Keratinocyte (primary cell): ENCODE results near the gene KRTAP3-1. TPM values are rescaled to one million over a fixed set of nuclear protein-coding genes. Genes with fewer than 3 reads are reported as not detected.
"Not testable (repeated sequence)": the region's sequence is repeated elsewhere in the genome, so short reads cannot be mapped to it uniquely, and the experiment has no call there.

Source experiments
- DNase-seq: peaks from one replicate; pipeline ENCODE4 v3.0.0-alpha.2; 2011; ENCODE audit warnings: low read depth, missing footprints, low spot score
- FAIRE-seq: peaks from 2 replicates; lab custom pipeline; 2011; peaks lifted over from hg19 to GRCh38; lab: Jason Lieb, UNC
- H2AFZ ChIP-seq: 2 replicates; pipeline ENCODE4 v1.6.0; 2012; ENCODE audit warnings: low read length, control low read depth, inconsistent platforms; ENCODE audit not compliant: control insufficient read depth
- H3K27ac ChIP-seq: 2 replicates; pipeline ENCODE4 v1.5.1; 2011; ENCODE audit warnings: low read length; ENCODE audit not compliant: control insufficient read depth, insufficient read depth
- H3K27me3 ChIP-seq: 3 replicates; pipeline ENCODE4 v1.6.0; 2011; ENCODE audit warnings: low read length; ENCODE audit not compliant: control insufficient read depth, insufficient read depth; ENCODE audit errors: extremely low read depth
- H3K36me3 ChIP-seq, 2 experiments: 2 replicates in 1 of 2; 3 replicates in 1 of 2; pipeline ENCODE4 v1.5.1; 2011; ENCODE audit warnings: low read length in 2 of 2, mild to moderate bottlenecking in 1 of 2; ENCODE audit not compliant: control insufficient read depth in 2 of 2, insufficient read depth in 2 of 2; ENCODE audit errors: extremely low read depth in 1 of 2
- H3K4me1 ChIP-seq: 3 replicates; pipeline ENCODE4 v1.5.1; 2011; ENCODE audit warnings: low read length; ENCODE audit not compliant: control insufficient read depth, insufficient read depth; ENCODE audit errors: extremely low read depth
- H3K4me2 ChIP-seq: 3 replicates; pipeline ENCODE4 v1.6.0; 2011; ENCODE audit warnings: low read depth, low read length; ENCODE audit not compliant: control insufficient read depth, insufficient read depth; ENCODE audit errors: extremely low read depth
- H3K4me3 ChIP-seq, 3 experiments: fragments of 200-600 bp in 1 of 3; sonication (generic) in 1 of 3; 2 replicates in 2 of 3; 3 replicates in 1 of 3; pipeline ENCODE4 v1.5.1; 2011 to 2016; ENCODE audit warnings: low read length in 3 of 3, mild to moderate bottlenecking in 3 of 3, control low read depth in 2 of 3, inconsistent platforms in 1 of 3, low read depth in 1 of 3, mixed read lengths in 1 of 3, mixed run types in 1 of 3, moderate library complexity in 1 of 3; ENCODE audit not compliant: control insufficient read depth in 2 of 3, insufficient read depth in 2 of 3; ENCODE audit errors: extremely low read depth in 1 of 3
- H3K79me2 ChIP-seq: 2 replicates; pipeline ENCODE4 v1.6.0; 2012; ENCODE audit warnings: low read length; ENCODE audit not compliant: control insufficient read depth, insufficient read depth
- H3K9ac ChIP-seq: 3 replicates; pipeline ENCODE4 v1.6.0; 2011; ENCODE audit warnings: low read length; ENCODE audit not compliant: control insufficient read depth, insufficient read depth; ENCODE audit errors: extremely low read depth
- H3K9me1 ChIP-seq: 3 replicates; pipeline ENCODE4 v1.6.0; 2011; ENCODE audit warnings: low read length; ENCODE audit not compliant: control insufficient read depth, insufficient read depth; ENCODE audit errors: extremely low read depth
- H3K9me3 ChIP-seq: 2 replicates; pipeline ENCODE4 v1.5.1; 2012; ENCODE audit warnings: low read depth, low read length; ENCODE audit not compliant: control insufficient read depth
- H4K20me1 ChIP-seq: 3 replicates; pipeline ENCODE4 v1.6.0; 2011; ENCODE audit warnings: low read length; ENCODE audit not compliant: control insufficient read depth, insufficient read depth; ENCODE audit errors: extremely low read depth
- CTCF ChIP-seq, 3 experiments: IDR thresholded peaks in 1 of 3; conservative IDR thresholded peaks in 1 of 3; optimal IDR thresholded peaks in 1 of 3; 2 replicates in 2 of 3; 3 replicates in 1 of 3; pipeline versions ENCODE3 to v1.5.1; 2011; ENCODE audit warnings: low read length in 3 of 3, mild to moderate bottlenecking in 3 of 3, moderate library complexity in 2 of 3, control low read depth in 1 of 3, inconsistent platforms in 1 of 3; ENCODE audit not compliant: insufficient read depth in 2 of 3; ENCODE audit errors: extremely low read depth in 1 of 3
- EZH2 ChIP-seq: IDR thresholded peaks from one replicate; pipeline ENCODE4 v1.6.1; 2012; ENCODE audit warnings: inconsistent platforms, mild to moderate bottlenecking, low read length, moderate library complexity
- dilution Hi-C: fragments of 300-500 bp; cut with MboI; formaldehyde crosslinking; loops from one replicate; pipeline ENCODE4 v1.7.0; 2020; ENCODE audit warnings: low sequenced_read_pairs; ENCODE audit not compliant: extremely low pct_ligation_motif_present
- polyA minus RNA-seq, 3 experiments: library from RNA; depleted of rRNA, polyadenylated mRNA; stranded (reverse); fragments of >200 nt; gene quantifications; 1 replicate in 1 of 3; 2 replicates in 1 of 3; 3 replicates in 1 of 3; pipeline ENCODE4 v1.2.3, GENCODE V29; 2011
- polyA plus RNA-seq, 5 experiments: library from polyadenylated mRNA; depleted of rRNA in 3 of 5; stranded (reverse) in 3 of 5; stranded (forward) in 1 of 5; unstranded in 1 of 5; fragments of >200 nt; gene quantifications; 1 replicate in 1 of 5; 2 replicates in 3 of 5; 3 replicates in 1 of 5; pipeline versions ENCODE4 v1.2.1 to v1.2.3, GENCODE V29; 2011 to 2012; ENCODE audit warnings: missing spikeins in 2 of 5, low read depth in 1 of 5, low replicate concordance in 1 of 5

KRTAP3-1 gene
- not detected in 3 replicates for polyA plus RNA-seq
- polyA plus RNA-seq (2011; ENCODE audit: low read depth): not detected
- not detected in 2 replicates for polyA plus RNA-seq (2011; cell fraction: cytosol; rRNA removed)
- polyA plus RNA-seq (2011; cell fraction: nucleus; rRNA removed): not detected in 2 replicates
- not detected in 2 replicates for polyA plus RNA-seq (2012; ENCODE audit: low replicate concordance)
- polyA minus RNA-seq: not detected in 3 replicates
- not detected for polyA minus RNA-seq (2011; cell fraction: cytosol; rRNA and poly(A)+ RNA removed)
- not detected in 2 replicates for polyA minus RNA-seq (2011; cell fraction: nucleus; rRNA and poly(A)+ RNA removed)

DNA sequence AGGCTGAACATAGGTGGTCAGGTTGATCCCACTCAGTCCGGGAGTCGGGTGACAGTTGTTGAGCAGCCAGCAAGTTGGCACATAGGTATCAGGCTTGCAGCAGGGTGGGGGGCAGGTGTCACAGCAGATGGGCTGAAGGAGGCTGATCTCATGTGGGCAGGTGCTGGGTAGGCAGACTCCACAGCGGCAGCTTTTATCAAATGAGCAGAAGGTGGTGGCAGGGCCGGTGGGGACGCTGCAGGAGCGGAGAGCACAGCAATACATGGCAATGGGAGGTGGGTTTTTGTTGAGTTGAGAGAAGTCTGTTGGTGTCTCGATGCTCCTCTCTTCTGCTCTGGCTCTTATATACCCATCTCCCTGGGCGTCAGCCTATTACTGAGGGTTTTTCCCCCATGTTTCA lies at the start of gene KRTAP3-1:
TSS of gene KRTAP3-1 (minus strand) at position 318 of the 400 bp plus-strand sequence. CDS start at position 264, 54 bp downstream.
- H3K27me3 ChIP-seq: no peaks in the 10 kb centered on the region
- no peaks in the 10 kb centered on the region for H4K20me1 ChIP-seq
- H3K27ac ChIP-seq: no peak within 1 kb of the TSS
- dilution Hi-C loops: no loop called here
- H3K4me3 ChIP-seq: no peak within 1 kb of the TSS
- no peak within 1 kb of the TSS for H2AFZ ChIP-seq
- H3K9ac ChIP-seq: no peak within 1 kb of the TSS
- no peak for DNase-seq
- H3K4me2 ChIP-seq: no peak within 1 kb of the TSS
- TF ChIP-seq EZH2 (no peak), CTCF (optimal IDR thresholded peaks at IDR 0.05 in 1 of 3, IDR thresholded peaks at IDR 0.05 in 1 of 3, conservative IDR thresholded peaks at IDR 0.05 in 1 of 3; ENCODE audit: extremely low read depth in 1 of 3, insufficient read depth in 2 of 3, low read length in 3 of 3) (no peak)
- no peaks in the 10 kb centered on the region for H3K9me3 ChIP-seq
- no peaks in the 10 kb centered on the region for H3K79me2 ChIP-seq
- H3K4me1 ChIP-seq: no peaks in the 10 kb centered on the region
- no peaks in the 10 kb centered on the region for H3K9me1 ChIP-seq
- H3K36me3 ChIP-seq: no peaks in the 10 kb centered on the region
- FAIRE-seq: no peak

DNA sequence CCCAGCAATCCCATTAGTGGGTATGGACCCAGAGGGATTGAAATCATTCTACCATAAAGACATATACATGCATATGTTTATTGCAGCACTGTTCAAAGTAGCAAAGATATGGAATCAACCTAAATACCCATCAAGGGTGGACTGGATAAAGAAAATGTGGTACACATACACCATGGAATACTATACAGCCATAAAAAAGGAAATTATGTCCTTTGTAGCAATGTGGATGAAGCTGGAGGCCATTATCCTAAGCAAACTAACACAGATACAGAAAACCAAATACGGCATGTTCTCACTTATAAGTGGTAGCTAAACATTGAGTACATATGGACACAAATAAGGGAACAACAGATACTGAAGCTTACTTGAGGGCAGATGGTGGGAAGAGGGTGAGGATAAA lies 48.6 kb upstream of the KRTAP3-1 start:
- Histone ChIP-seq H3K4me2 (no peak overlapping the region), H4K20me1 (no peaks in the 10 kb centered on the region), H3K4me3 (no peak overlapping the region), H3K9me1 (no peaks in the 10 kb centered on the region), H3K9ac (no peak overlapping the region), H3K79me2 (no peaks in the 10 kb centered on the region), H3K4me1 (peaks cover 31% of the 10 kb centered on the region), H3K27me3 (no peaks in the 10 kb centered on the region), H2AFZ (no peak overlapping the region), H3K36me3 (no peaks in the 10 kb centered on the region), H3K27ac (no peak overlapping the region), H3K9me3 (no peaks in the 10 kb centered on the region)
- dilution Hi-C loops: no loop called here
- TF ChIP-seq EZH2 (no peak), CTCF (optimal IDR thresholded peaks at IDR 0.05 in 1 of 3, IDR thresholded peaks at IDR 0.05 in 1 of 3, conservative IDR thresholded peaks at IDR 0.05 in 1 of 3; ENCODE audit: extremely low read depth in 1 of 3, insufficient read depth in 2 of 3, low read length in 3 of 3) (no peak)
- DNase-seq (no peak), FAIRE-seq (peak; percentile 68)

GRCh38 chr17:41055130-41055529 lies 46.2 kb upstream of the KRTAP3-1 start, which contains the start of gene KRTAP2-2:
Gene KRTAP2-2, minus strand, starts transcription at chr17:41055230. Its CDS starts 19 bp downstream, at chr17:41055211.
- FAIRE-seq, H3K4me2 ChIP-seq, H3K36me3 ChIP-seq, H3K4me3 ChIP-seq, H3K9me1 ChIP-seq, H2AFZ ChIP-seq, H3K27ac ChIP-seq, H4K20me1 ChIP-seq, DNase-seq, H3K79me2 ChIP-seq, H3K9me3 ChIP-seq, H3K9ac ChIP-seq, H3K4me1 ChIP-seq, dilution Hi-C loops, H3K27me3 ChIP-seq: not testable (repeated sequence)

- FAIRE-seq, H3K9me1 ChIP-seq, H2AFZ ChIP-seq, H3K4me2 ChIP-seq, H3K9me3 ChIP-seq, H3K9ac ChIP-seq, H3K27me3 ChIP-seq, H3K79me2 ChIP-seq, dilution Hi-C loops, DNase-seq, H3K4me1 ChIP-seq, H3K27ac ChIP-seq, H3K36me3 ChIP-seq, H3K4me3 ChIP-seq, H4K20me1 ChIP-seq: not testable (repeated sequence)
Measured at GRCh38 chr17:41054556-41054955, 45.6 kb upstream of the KRTAP3-1 start.
